OCI-LY7 (cell line): ENCODE results near the gene GPR82. TPM values are rescaled to one million over a fixed set of nuclear protein-coding genes. Genes with fewer than 3 reads are reported as not detected.

Experiments
- BruUV-seq: library from RNA; stranded (reverse); fragments of 400-500 nt; replicated peaks from 2 replicates; lab custom pipeline; 2021; lab: Mats Ljungman, UMichigan
- CTCF ChIA-PET: fragments of 300-600 bp; sonication (Branson Sonifier 250); formaldehyde crosslinking; loops from one replicate; lab custom pipeline; 2022; ENCODE audit warnings: antibody characterized with exemption; ENCODE audit not compliant: unreplicated experiment; lab: Charles Lee
- POLR2A ChIA-PET: fragments of 300-600 bp; sonication (Branson Sonifier 250); formaldehyde crosslinking; loops from one replicate; lab custom pipeline; 2022; ENCODE audit warnings: antibody characterized with exemption; lab: Charles Lee
- DNase-seq: peaks from one replicate; pipeline ENCODE4 v3.0.0-alpha.2; 2015; ENCODE audit warnings: low spot score
- H2AFZ ChIP-seq: fragments of 200-600 bp; sonication (generic), shearing (Covaris generic); 2 replicates; pipeline ENCODE4 v1.6.1; 2014; ENCODE audit warnings: mild to moderate bottlenecking, antibody characterized with exemption, low read length, moderate library complexity
- H3K27ac ChIP-seq: fragments of 200-600 bp; sonication (generic); 2 replicates; pipeline ENCODE4 v1.5.1; 2014; ENCODE audit warnings: mixed run types, low read depth, mild to moderate bottlenecking, moderate library complexity, low read length, inconsistent platforms; ENCODE audit not compliant: poor library complexity, severe bottlenecking
- H3K36me3 ChIP-seq: fragments of 200-600 bp; sonication (generic); 2 replicates; pipeline ENCODE4 v1.6.1; 2014; ENCODE audit warnings: mild to moderate bottlenecking, antibody characterized with exemption, low read length, moderate library complexity, mixed read lengths; ENCODE audit not compliant: insufficient read depth
- H3K4me1 ChIP-seq: fragments of 200-600 bp; sonication (generic); 2 replicates; pipeline ENCODE4 v1.5.1; 2014; ENCODE audit warnings: mild to moderate bottlenecking, low read length; ENCODE audit not compliant: insufficient read depth, poor library complexity, severe bottlenecking
- H3K4me2 ChIP-seq: fragments of 200-600 bp; sonication (generic); 2 replicates; pipeline ENCODE4 v1.6.1; 2014; ENCODE audit warnings: mild to moderate bottlenecking, low read length
- H3K4me3 ChIP-seq: fragments of 200-600 bp; sonication (generic); 2 replicates; pipeline ENCODE4 v1.5.1; 2014; ENCODE audit warnings: mild to moderate bottlenecking, low read depth, low read length; ENCODE audit not compliant: poor library complexity, severe bottlenecking
- H3K79me2 ChIP-seq: fragments of 200-600 bp; sonication (generic); 2 replicates; pipeline ENCODE4 v1.6.1; 2016; ENCODE audit warnings: low read depth, mild to moderate bottlenecking, low read length, moderate library complexity, mixed read lengths; ENCODE audit not compliant: insufficient read depth
- H3K9me2 ChIP-seq: fragments of 200-600 bp; sonication (generic); 2 replicates; pipeline ENCODE4 v1.6.1; 2016; ENCODE audit warnings: mild to moderate bottlenecking, low read length, mixed read lengths; ENCODE audit not compliant: insufficient read depth
- H3K9me3 ChIP-seq: fragments of 200-600 bp; sonication (generic); 2 replicates; pipeline ENCODE4 v1.6.1; 2014; ENCODE audit warnings: mild to moderate bottlenecking, mixed run types, low read length, mixed read lengths
- H4K20me1 ChIP-seq: fragments of 200-600 bp; sonication (generic); 2 replicates; pipeline ENCODE4 v1.6.1; 2014; ENCODE audit warnings: mild to moderate bottlenecking, antibody characterized with exemption, low read length, moderate library complexity, mixed read lengths; ENCODE audit not compliant: insufficient read depth
- EZH2phosphoT487 ChIP-seq: fragments of 200-600 bp; sonication (generic); IDR thresholded peaks from 2 replicates; pipeline ENCODE4 v1.6.1; 2018; ENCODE audit warnings: low read depth, borderline replicate concordance, mild to moderate bottlenecking, mixed run types, antibody characterized with exemption, low read length, moderate library complexity, mixed read lengths
- intact Hi-C: fragments of 100-400 bp; cut with micrococcal nuclease; formaldehyde crosslinking; loops from one replicate; pipeline ENCODE4 v1.10.0; 2022; ENCODE audit not compliant: unreplicated experiment
- total RNA-seq, 2 experiments: library from RNA; depleted of rRNA in 1 of 2; stranded (reverse); fragments of >200 nt in 1 of 2; shearing (Covaris generic) in 1 of 2; gene quantifications; 2 replicates each; pipeline ENCODE4 v1.2.3, GENCODE V29; 2014 to 2022
- TF ChIP-seq, protein P1 (sequence below): fragments of 200-600 bp; sonication (generic); conservative IDR thresholded peaks from 2 replicates; pipeline ENCODE4 v1.5.1; 2014; ENCODE audit warnings: mild to moderate bottlenecking, antibody characterized with exemption, low read length, moderate library complexity, mixed read lengths

The GPR82 gene
- total RNA-seq, 2 experiments from 2014 or later, result 0.53 TPM; not detected in 1

DNA sequence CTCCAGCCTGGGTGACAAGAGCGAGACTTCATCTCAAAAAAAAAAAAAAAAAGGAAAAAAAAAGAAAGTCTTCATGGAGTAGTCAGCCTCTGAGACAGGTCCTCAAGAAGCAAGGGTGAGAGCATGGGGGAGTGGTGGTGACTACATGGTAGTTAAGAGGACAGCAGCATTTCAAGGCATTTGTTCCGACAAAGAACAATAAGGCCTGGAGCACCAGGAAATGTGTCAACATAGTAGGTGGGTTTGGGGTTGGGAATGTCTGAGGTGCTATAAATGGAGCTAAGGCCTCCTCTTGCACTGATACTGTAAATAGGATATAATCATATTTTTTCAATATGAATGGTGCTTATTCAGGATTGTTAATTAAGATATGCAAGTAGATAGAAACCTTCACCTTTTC lies 34.4 kb downstream of the GPR82 start:
- no peak overlapping the region for H3K4me2 ChIP-seq
- POLR2A ChIA-PET, result interaction anchor here (0.6 to 0.9 kb wide), 2 partner anchors 11 to 910 kb away, joined by 3 to 5 read pairs; no protein-coding TSS in a partner anchor
- no peak overlapping the region for H3K4me3 ChIP-seq
- H3K9me2 ChIP-seq, result no peaks in the 10 kb centered on the region
- H3K79me2 ChIP-seq, result no peaks in the 10 kb centered on the region
- H3K4me1 ChIP-seq, result no peaks in the 10 kb centered on the region
- H3K36me3 ChIP-seq, result no peaks in the 10 kb centered on the region
- TF ChIP-seq, protein P1, sequence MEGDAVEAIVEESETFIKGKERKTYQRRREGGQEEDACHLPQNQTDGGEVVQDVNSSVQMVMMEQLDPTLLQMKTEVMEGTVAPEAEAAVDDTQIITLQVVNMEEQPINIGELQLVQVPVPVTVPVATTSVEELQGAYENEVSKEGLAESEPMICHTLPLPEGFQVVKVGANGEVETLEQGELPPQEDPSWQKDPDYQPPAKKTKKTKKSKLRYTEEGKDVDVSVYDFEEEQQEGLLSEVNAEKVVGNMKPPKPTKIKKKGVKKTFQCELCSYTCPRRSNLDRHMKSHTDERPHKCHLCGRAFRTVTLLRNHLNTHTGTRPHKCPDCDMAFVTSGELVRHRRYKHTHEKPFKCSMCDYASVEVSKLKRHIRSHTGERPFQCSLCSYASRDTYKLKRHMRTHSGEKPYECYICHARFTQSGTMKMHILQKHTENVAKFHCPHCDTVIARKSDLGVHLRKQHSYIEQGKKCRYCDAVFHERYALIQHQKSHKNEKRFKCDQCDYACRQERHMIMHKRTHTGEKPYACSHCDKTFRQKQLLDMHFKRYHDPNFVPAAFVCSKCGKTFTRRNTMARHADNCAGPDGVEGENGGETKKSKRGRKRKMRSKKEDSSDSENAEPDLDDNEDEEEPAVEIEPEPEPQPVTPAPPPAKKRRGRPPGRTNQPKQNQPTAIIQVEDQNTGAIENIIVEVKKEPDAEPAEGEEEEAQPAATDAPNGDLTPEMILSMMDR, result no peak
- no peak for TF ChIP-seq EZH2phosphoT487
- no peak overlapping the region for H3K27ac ChIP-seq
- H4K20me1 ChIP-seq, result no peaks in the 10 kb centered on the region
- BruUV-seq, result no TSS peak
- CTCF ChIA-PET, result no interaction called here
- DNase-seq, result no peak
- H2AFZ ChIP-seq, result no peak overlapping the region
- intact Hi-C loops, result no loop called here
- no peaks in the 10 kb centered on the region for H3K9me3 ChIP-seq

DNA sequence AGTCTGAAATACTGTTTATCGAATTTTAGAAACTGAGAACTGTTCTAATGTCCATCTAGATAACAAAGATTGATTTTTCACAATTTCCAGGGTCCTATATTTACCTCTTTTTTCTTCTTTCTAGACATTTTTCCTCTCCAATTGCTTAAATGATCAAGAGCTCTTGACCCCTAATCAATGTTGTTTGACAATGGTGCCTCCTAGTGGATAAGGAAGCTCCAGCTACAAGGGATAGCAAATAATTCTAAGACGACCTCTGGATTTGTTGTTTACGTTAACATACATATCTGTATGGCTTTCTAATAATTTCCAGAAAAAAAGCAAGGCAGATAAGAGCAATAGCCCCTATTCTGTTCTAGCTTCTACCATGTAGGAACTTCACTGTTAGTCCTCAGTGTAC lies 35.8 kb downstream of the GPR82 start:
- BruUV-seq, result no TSS peak
- ChIA-PET POLR2A (interaction anchor here (0.6 kb wide), 1 partner anchor 73 kb away, joined by 6 read pairs; no protein-coding TSS in a partner anchor), CTCF (interaction anchor here (0.5 kb wide), 1 partner anchor 19 kb away, joined by 3 read pairs; no protein-coding TSS in a partner anchor)
- no peaks in the 10 kb centered on the region for H3K36me3 ChIP-seq
- H3K79me2 ChIP-seq, result no peaks in the 10 kb centered on the region
- H3K27ac ChIP-seq, result no peak overlapping the region
- H2AFZ ChIP-seq, result no peak overlapping the region
- TF ChIP-seq EZH2phosphoT487, result no peak
- TF ChIP-seq, protein P1, result peak; percentile 81
- no peaks in the 10 kb centered on the region for H3K9me3 ChIP-seq
- intact Hi-C loops, result loop anchor here (1.0 kb wide), 1 partner anchor 202 kb away; no protein-coding TSS in a partner anchor
- no peaks in the 10 kb centered on the region for H3K4me1 ChIP-seq
- no peaks in the 10 kb centered on the region for H4K20me1 ChIP-seq
- peak; percentile 51 for DNase-seq
- no peak overlapping the region for H3K4me2 ChIP-seq
- no peaks in the 10 kb centered on the region for H3K9me2 ChIP-seq
- H3K4me3 ChIP-seq, result no peak overlapping the region

DNA sequence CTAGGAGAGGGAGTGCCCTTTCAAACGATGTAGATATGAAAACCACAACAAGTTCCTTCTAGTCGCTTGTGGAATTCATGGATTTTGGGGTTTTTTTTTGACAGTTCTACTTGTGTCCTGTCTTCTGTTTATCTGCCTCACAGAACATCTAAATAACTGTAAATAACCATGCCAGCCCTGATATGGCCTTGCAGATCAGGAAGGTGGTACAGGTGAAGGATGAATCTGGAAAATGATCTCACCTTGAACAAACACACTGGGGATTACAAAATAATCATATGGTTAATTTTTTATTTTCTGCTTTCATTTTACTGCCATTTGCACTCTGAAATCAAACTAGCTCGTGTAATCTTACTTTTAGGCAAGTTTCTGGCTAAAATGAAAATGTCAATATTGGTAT lies 37.2 kb downstream of the GPR82 start:
- POLR2A ChIA-PET, result no interaction called here
- Histone ChIP-seq H3K36me3 (no peaks in the 10 kb centered on the region), H2AFZ (no peak overlapping the region), H3K27ac (no peak overlapping the region), H3K4me3 (no peak overlapping the region), H3K9me2 (no peaks in the 10 kb centered on the region), H3K9me3 (no peaks in the 10 kb centered on the region), H4K20me1 (no peaks in the 10 kb centered on the region), H3K4me2 (no peak overlapping the region), H3K4me1 (no peaks in the 10 kb centered on the region), H3K79me2 (no peaks in the 10 kb centered on the region)
- no peak for TF ChIP-seq EZH2phosphoT487
- intact Hi-C loops, result no loop called here
- no TSS peak for BruUV-seq
- no peak for DNase-seq
- CTCF ChIA-PET, result no interaction called here
